HepG2 (cell line): Measurements from ENCODE around the gene PTPN2. TPM values are rescaled to one million over a fixed set of nuclear protein-coding genes. Genes with fewer than 3 reads are reported as not detected.

Source experiments
- ATAC-seq: fragments of 200-7000 bp; cut with Tn5 transposase; 3 replicates; pipeline ENCODE4 v1.9.1; 2020; ENCODE audit warnings: mild to moderate bottlenecking, moderate library complexity
- BruUV-seq: library from RNA; stranded (reverse); fragments of 400-500 nt; replicated peaks from 2 replicates; lab custom pipeline; 2021; lab: Mats Ljungman, UMichigan
- CTCF ChIA-PET: fragments of 300-600 bp; formaldehyde crosslinking; extraction: SDS; loops from one replicate; lab custom pipeline; 2021; ENCODE audit warnings: low total read pairs, inconsistent platforms, low intra/inter-chr PET ratio; lab: Yijun Ruan, JAX
- POLR2A ChIA-PET: fragments of 350-600 bp; sonication (Branson Sonifier 250); formaldehyde crosslinking; loops from one replicate; lab custom pipeline; 2020; ENCODE audit warnings: antibody characterized with exemption, inconsistent platforms; lab: Yijun Ruan, JAX
- DNase-seq: peaks from one replicate; pipeline ENCODE4 v3.0.0-alpha.2; 2015; ENCODE audit warnings: low spot score
- FAIRE-seq: peaks from 3 replicates; lab custom pipeline; 2011; peaks lifted over from hg19 to GRCh38; lab: Jason Lieb, UNC
- H2AFZ ChIP-seq: one replicate; pipeline ENCODE4 v1.6.1; 2011; ENCODE audit warnings: low read length, inconsistent platforms
- H3K27ac ChIP-seq: fragments of 300-600 bp; 3 replicates; pipeline ENCODE4 v1.8.0; 2011; ENCODE audit warnings: mixed run types, mild to moderate bottlenecking, mixed read lengths, low read length, inconsistent platforms; ENCODE audit not compliant: insufficient read depth; ENCODE audit errors: extremely low read length
- H3K27me3 ChIP-seq, 2 experiments: fragments of 200-600 bp in 1 of 2; 2 replicates in 1 of 2; 3 replicates in 1 of 2; pipeline versions ENCODE4 v1.6.0 to v1.8.0; 2011; ENCODE audit warnings: low read length in 2 of 2, mild to moderate bottlenecking in 2 of 2, moderate library complexity in 2 of 2, inconsistent platforms in 1 of 2; ENCODE audit not compliant: insufficient read depth in 2 of 2, control insufficient read depth in 1 of 2
- H3K36me3 ChIP-seq, 2 experiments: fragments of 200-600 bp in 1 of 2; replicated peaks in 1 of 2; 2 replicates in 1 of 2; 3 replicates in 1 of 2; pipeline versions ENCODE4 v1.5.1 to v1.8.0; 2011; ENCODE audit warnings: low read length in 2 of 2, inconsistent platforms in 1 of 2; ENCODE audit not compliant: insufficient read depth in 2 of 2, control insufficient read depth in 1 of 2
- H3K4me1 ChIP-seq: 2 replicates; pipeline ENCODE4 v1.5.1; 2012; ENCODE audit warnings: low read length, inconsistent platforms; ENCODE audit not compliant: insufficient read depth
- H3K4me2 ChIP-seq: 2 replicates; pipeline ENCODE4 v1.6.0; 2011; ENCODE audit warnings: low read depth, low read length, inconsistent platforms
- H3K4me3 ChIP-seq, 3 experiments: fragments of 200-600 bp in 1 of 3; sonication (generic), shearing (Covaris generic) in 1 of 3; replicated peaks in 1 of 3; 2 replicates each; pipeline ENCODE4 v1.5.1; 2011 to 2016; ENCODE audit warnings: low read length in 3 of 3, inconsistent platforms in 2 of 3, low read depth in 2 of 3, mild to moderate bottlenecking in 2 of 3, control low read depth in 1 of 3, mixed read lengths in 1 of 3; ENCODE audit not compliant: insufficient read depth in 1 of 3
- H3K79me2 ChIP-seq: one replicate; pipeline ENCODE4 v1.6.1; 2011; ENCODE audit warnings: low read length, inconsistent platforms; ENCODE audit not compliant: insufficient read depth
- H3K9ac ChIP-seq: 2 replicates; pipeline ENCODE4 v1.6.0; 2011; ENCODE audit warnings: mild to moderate bottlenecking, low read depth, low read length, inconsistent platforms; ENCODE audit not compliant: insufficient read depth
- H3K9me3 ChIP-seq: 2 replicates; pipeline ENCODE4 v1.5.1; 2012; ENCODE audit warnings: mild to moderate bottlenecking, low read length
- H4K20me1 ChIP-seq: 2 replicates; pipeline ENCODE4 v1.6.0; 2011; ENCODE audit warnings: inconsistent platforms, mild to moderate bottlenecking, low read length, moderate library complexity; ENCODE audit not compliant: insufficient read depth
- CBX2 ChIP-seq, 2 experiments: fragments of 200-600 bp in 1 of 2; sonication (generic); formaldehyde crosslinking in 1 of 2; IDR thresholded peaks; 2 replicates each; pipeline versions ENCODE4 v1.7.0 to v1.8.1; 2018 to 2022; ENCODE audit warnings: low read depth in 2 of 2, low read length in 1 of 2, mild to moderate bottlenecking in 1 of 2, missing genetic modification reagents in 1 of 2
- CC2D1A ChIP-seq: sonication (generic); formaldehyde crosslinking; IDR thresholded peaks from 2 replicates; pipeline ENCODE4 v1.8.1; 2023; ENCODE audit warnings: mild to moderate bottlenecking, missing genetic modification reagents
- EP300 ChIP-seq, 3 experiments: sonication (generic) in 1 of 3; formaldehyde crosslinking in 1 of 3; IDR thresholded peaks; 2 replicates each; pipeline versions ENCODE4 v1.5.1 to v1.6.1; 2011 to 2020; ENCODE audit warnings: low read depth in 2 of 3, low read length in 2 of 3, borderline replicate concordance in 1 of 3, improper control_type of control experiment in 1 of 3, mild to moderate bottlenecking in 1 of 3, missing genetic modification reagents in 1 of 3, moderate library complexity in 1 of 3
- PRPF4 ChIP-seq: fragments of 200-400 bp; formaldehyde crosslinking; IDR thresholded peaks from 2 replicates; pipeline ENCODE4 v1.6.1; 2016; ENCODE audit warnings: low read length, low read depth; ENCODE audit not compliant: poor library complexity, severe bottlenecking
- RBM39 ChIP-seq: fragments of 200-400 bp; formaldehyde crosslinking; IDR thresholded peaks from one replicate; pipeline ENCODE4 v1.6.1; 2018; ENCODE audit warnings: antibody characterized with exemption, mild to moderate bottlenecking, low read depth, low read length; ENCODE audit not compliant: poor library complexity, severe bottlenecking
- TEAD3 ChIP-seq: optimal IDR thresholded peaks from 2 replicates; pipeline ENCODE3; 2016; ENCODE audit warnings: borderline replicate concordance
- ZFP62 ChIP-seq: sonication (generic); formaldehyde crosslinking; IDR thresholded peaks from 2 replicates; pipeline ENCODE4 v1.4.0; 2020; ENCODE audit warnings: missing genetic modification reagents
- ZNF160 ChIP-seq: sonication (generic); formaldehyde crosslinking; IDR thresholded peaks from 2 replicates; pipeline ENCODE4 v1.8.0; 2022; ENCODE audit warnings: mild to moderate bottlenecking, inconsistent platforms, missing genetic modification reagents
- ZNF224 ChIP-seq: sonication (generic); formaldehyde crosslinking; IDR thresholded peaks from 2 replicates; pipeline ENCODE4 v1.5.0; 2020; ENCODE audit warnings: mild to moderate bottlenecking, missing genetic modification reagents
- ZNF263 ChIP-seq: sonication (generic); formaldehyde crosslinking; IDR thresholded peaks from 2 replicates; pipeline ENCODE4 v1.4.0; 2020; ENCODE audit warnings: missing genetic modification reagents
- ZNF501 ChIP-seq: sonication (generic); formaldehyde crosslinking; IDR thresholded peaks from 2 replicates; pipeline ENCODE4 v1.5.1; 2020; ENCODE audit warnings: mild to moderate bottlenecking, moderate library complexity, missing genetic modification reagents
- ZNF747 ChIP-seq: sonication (generic); formaldehyde crosslinking; IDR thresholded peaks from 2 replicates; pipeline ENCODE4 v1.8.1; 2023; ENCODE audit warnings: missing genetic modification reagents, mild to moderate bottlenecking, borderline replicate concordance
- ZSCAN12 ChIP-seq: sonication (generic); formaldehyde crosslinking; IDR thresholded peaks from 2 replicates; pipeline ENCODE4 v1.9.0; 2021; ENCODE audit warnings: mild to moderate bottlenecking, missing genetic modification reagents
- WGBS: methylation state at CpG from one replicate; pipeline ENCODE4 v1.1.6; 2017; ENCODE audit warnings: low lambda C conversion rate; 5-methylcytosine and 5-hydroxymethylcytosine counted together
- in situ Hi-C: cut with HindIII; loops from 2 replicates; pipeline ENCODE4 v1.10.0; 2017; ENCODE audit warnings: low pct_unique_long_range_greater_than_20kb; ENCODE audit not compliant: extremely low pct_ligation_motif_present
- intact Hi-C: fragments of 100-400 bp; cut with micrococcal nuclease; formaldehyde crosslinking; loops from one replicate; pipeline ENCODE4 v1.10.0; 2022; ENCODE audit not compliant: unreplicated experiment
- polyA plus RNA-seq, 8 experiments: library from polyadenylated mRNA; depleted of rRNA in 3 of 8; stranded (reverse) in 7 of 8; unstranded in 1 of 8; fragments of >200 nt; fragmentation: Illumina TruSeq in 4 of 8; extraction: Trizol in 4 of 8; gene quantifications; 2 replicates each; pipeline versions ENCODE4 v1.2.1 to v1.2.3, GENCODE V29; 2011 to 2016; ENCODE audit warnings: low read depth in 4 of 8, missing spikeins in 1 of 8, mixed read lengths in 1 of 8; ENCODE audit not compliant: insufficient read depth in 1 of 8
- total RNA-seq, 5 experiments: library from RNA; depleted of rRNA; stranded (reverse); fragments of >200 nt; fragmentation: Illumina TruSeq; extraction: Trizol; gene quantifications; 2 replicates each; pipeline ENCODE4 v1.2.3, GENCODE V29; 2016; ENCODE audit warnings: low read depth in 1 of 5
- TF ChIP-seq, protein P1 (sequence below): sonication (generic); formaldehyde crosslinking; conservative IDR thresholded peaks from 2 replicates; pipeline ENCODE4 v1.4.0; 2020; ENCODE audit warnings: missing genetic modification reagents
- TF ChIP-seq, protein P2 (sequence below): sonication (generic); formaldehyde crosslinking; IDR thresholded peaks from 2 replicates; pipeline ENCODE4 v1.4.0; 2020; ENCODE audit warnings: missing genetic modification reagents, borderline replicate concordance
- TF ChIP-seq, protein P3 (sequence below): sonication (generic); formaldehyde crosslinking; IDR thresholded peaks from 2 replicates; pipeline ENCODE4 v1.5.0; 2020; ENCODE audit warnings: mild to moderate bottlenecking, missing genetic modification reagents, moderate library complexity
- TF ChIP-seq, protein P4 (sequence below): sonication (generic); formaldehyde crosslinking; IDR thresholded peaks from 2 replicates; pipeline ENCODE4 v1.4.0; 2020; ENCODE audit warnings: missing genetic modification reagents, borderline replicate concordance

Gene PTPN2
- total and polyA plus RNA-seq, 2 of the 13 experiments (the other 11 are each of a cell fraction or from before 2014, with no cell fraction given), result 24.9 to 41.5 TPM

DNA sequence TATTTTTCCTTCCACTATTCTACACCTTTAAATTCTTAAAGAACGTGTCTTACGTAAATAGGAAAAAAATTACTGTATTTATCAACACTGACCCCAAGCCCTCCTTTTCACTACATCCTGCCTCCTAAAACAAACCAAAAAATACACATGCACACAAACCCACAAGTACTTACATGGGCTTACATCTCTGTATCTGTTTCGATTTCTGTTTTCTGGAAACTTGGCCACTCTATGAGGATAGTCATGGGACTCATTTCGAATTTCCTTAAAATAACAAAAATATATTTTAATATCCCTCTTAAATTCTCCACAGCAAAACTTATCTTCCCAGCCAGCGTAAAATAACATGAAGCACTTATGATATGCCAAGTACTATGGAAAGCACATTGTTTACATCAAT, 25.0 kb downstream of the PTPN2 start:
- ChIA-PET CTCF (no interaction called here), POLR2A (interaction anchor here (2.0 kb wide), 1 partner anchor 25 kb away, joined by 4 read pairs; the partner anchor contains the start of gene PTPN2)
- FAIRE-seq (no peak), ATAC-seq (no peak), DNase-seq (no peak)
- H3K9me3 ChIP-seq, result no peaks in the 10 kb centered on the region
- no peak overlapping the region for H3K9ac ChIP-seq
- in situ Hi-C loops (no loop called here), intact Hi-C loops (no loop called here)
- H3K36me3 ChIP-seq, result peaks cover 8 to 19% of the 10 kb centered on the region in 2 experiments; a peak in 3 of 5 replicates
- H3K4me1 ChIP-seq, result peaks cover 39% of the 10 kb centered on the region
- no peak overlapping the region for H3K4me2 ChIP-seq
- no peaks in the 10 kb centered on the region for H4K20me1 ChIP-seq
- no TSS peak for BruUV-seq
- no peaks in the 10 kb centered on the region for H3K27me3 ChIP-seq
- H2AFZ ChIP-seq, result no peak overlapping the region
- H3K79me2 ChIP-seq, result peaks cover 51% of the 10 kb centered on the region
- 93% methylated on average over 5 of the region's 5 CpGs for WGBS
- no peak overlapping the region for H3K27ac ChIP-seq
- no peak overlapping the region for H3K4me3 ChIP-seq
- TF ChIP-seq ZNF160 (CRISPR knock-in tag), result no peak
- no peak for TF ChIP-seq EP300 (IDR thresholded peaks at IDR 0.05; ENCODE audit: low read depth in 2 of 2, low read length in 2 of 2)
- no peak for TF ChIP-seq EP300 (CRISPR knock-in tag; IDR thresholded peaks at IDR 0.05; ENCODE audit: borderline replicate concordance)
- TF ChIP-seq, protein P1, sequence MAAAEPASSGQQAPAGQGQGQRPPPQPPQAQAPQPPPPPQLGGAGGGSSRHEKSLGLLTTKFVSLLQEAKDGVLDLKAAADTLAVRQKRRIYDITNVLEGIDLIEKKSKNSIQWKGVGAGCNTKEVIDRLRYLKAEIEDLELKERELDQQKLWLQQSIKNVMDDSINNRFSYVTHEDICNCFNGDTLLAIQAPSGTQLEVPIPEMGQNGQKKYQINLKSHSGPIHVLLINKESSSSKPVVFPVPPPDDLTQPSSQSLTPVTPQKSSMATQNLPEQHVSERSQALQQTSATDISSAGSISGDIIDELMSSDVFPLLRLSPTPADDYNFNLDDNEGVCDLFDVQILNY, result no peak
- TF ChIP-seq PRPF4, result no peak
- no peak for TF ChIP-seq ZNF501 (CRISPR knock-in tag)
- no peak for TF ChIP-seq ZNF747
- no peak for TF ChIP-seq CBX2 (IDR thresholded peaks at IDR 0.05; ENCODE audit: low read depth, low read length)
- no peak for TF ChIP-seq CBX2 (CRISPR knock-in tag; IDR thresholded peaks at IDR 0.05; ENCODE audit: low read depth)
- TF ChIP-seq, protein P2, sequence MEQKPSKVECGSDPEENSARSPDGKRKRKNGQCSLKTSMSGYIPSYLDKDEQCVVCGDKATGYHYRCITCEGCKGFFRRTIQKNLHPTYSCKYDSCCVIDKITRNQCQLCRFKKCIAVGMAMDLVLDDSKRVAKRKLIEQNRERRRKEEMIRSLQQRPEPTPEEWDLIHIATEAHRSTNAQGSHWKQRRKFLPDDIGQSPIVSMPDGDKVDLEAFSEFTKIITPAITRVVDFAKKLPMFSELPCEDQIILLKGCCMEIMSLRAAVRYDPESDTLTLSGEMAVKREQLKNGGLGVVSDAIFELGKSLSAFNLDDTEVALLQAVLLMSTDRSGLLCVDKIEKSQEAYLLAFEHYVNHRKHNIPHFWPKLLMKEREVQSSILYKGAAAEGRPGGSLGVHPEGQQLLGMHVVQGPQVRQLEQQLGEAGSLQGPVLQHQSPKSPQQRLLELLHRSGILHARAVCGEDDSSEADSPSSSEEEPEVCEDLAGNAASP (CRISPR knock-in tag), result no peak
- TF ChIP-seq CC2D1A (CRISPR knock-in tag), result no peak
- TF ChIP-seq TEAD3 (CRISPR knock-in tag), result no peak
- TF ChIP-seq ZSCAN12 (CRISPR knock-in tag), result no peak
- no peak for TF ChIP-seq RBM39
- TF ChIP-seq ZNF263, result no peak
- TF ChIP-seq ZNF224, result no peak
- TF ChIP-seq, protein P3, sequence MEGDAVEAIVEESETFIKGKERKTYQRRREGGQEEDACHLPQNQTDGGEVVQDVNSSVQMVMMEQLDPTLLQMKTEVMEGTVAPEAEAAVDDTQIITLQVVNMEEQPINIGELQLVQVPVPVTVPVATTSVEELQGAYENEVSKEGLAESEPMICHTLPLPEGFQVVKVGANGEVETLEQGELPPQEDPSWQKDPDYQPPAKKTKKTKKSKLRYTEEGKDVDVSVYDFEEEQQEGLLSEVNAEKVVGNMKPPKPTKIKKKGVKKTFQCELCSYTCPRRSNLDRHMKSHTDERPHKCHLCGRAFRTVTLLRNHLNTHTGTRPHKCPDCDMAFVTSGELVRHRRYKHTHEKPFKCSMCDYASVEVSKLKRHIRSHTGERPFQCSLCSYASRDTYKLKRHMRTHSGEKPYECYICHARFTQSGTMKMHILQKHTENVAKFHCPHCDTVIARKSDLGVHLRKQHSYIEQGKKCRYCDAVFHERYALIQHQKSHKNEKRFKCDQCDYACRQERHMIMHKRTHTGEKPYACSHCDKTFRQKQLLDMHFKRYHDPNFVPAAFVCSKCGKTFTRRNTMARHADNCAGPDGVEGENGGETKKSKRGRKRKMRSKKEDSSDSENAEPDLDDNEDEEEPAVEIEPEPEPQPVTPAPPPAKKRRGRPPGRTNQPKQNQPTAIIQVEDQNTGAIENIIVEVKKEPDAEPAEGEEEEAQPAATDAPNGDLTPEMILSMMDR (CRISPR knock-in tag), result no peak
- TF ChIP-seq, protein P4, sequence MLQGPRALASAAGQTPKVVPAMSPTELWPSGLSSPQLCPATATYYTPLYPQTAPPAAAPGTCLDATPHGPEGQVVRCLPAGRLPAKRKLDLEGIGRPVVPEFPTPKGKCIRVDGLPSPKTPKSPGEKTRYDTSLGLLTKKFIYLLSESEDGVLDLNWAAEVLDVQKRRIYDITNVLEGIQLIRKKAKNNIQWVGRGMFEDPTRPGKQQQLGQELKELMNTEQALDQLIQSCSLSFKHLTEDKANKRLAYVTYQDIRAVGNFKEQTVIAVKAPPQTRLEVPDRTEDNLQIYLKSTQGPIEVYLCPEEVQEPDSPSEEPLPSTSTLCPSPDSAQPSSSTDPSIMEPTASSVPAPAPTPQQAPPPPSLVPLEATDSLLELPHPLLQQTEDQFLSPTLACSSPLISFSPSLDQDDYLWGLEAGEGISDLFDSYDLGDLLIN, result no peak
- no peak for TF ChIP-seq ZFP62 (CRISPR knock-in tag)
